ENCODE measurements around the gene FXYD7.

DNA sequence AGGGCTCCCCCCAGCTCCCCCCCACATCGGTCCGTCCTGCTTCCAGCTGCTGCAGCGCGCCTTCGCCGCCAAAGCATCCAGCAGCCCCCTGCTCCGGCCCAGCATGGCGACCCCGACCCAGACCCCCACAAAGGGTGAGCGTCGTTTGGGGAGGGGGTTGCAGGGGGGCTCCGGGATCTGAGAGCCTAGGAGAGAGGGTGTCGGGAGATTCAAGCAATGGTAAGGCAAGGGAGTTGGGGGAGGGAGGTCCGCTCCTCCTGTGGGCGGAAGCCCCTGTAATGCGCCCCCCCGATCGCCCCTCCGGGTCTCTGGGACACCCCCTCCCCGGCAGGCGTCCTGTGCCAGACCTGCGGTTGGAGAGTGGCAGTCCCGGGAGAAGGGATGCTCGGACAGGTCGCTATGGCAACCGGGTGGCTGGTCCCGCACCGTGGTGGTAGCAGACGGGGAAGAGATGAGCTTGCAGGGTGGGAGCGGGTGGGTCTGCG is at the start of gene FXYD7:
- no peak for TF ChIP-seq ZNF639 (CRISPR knock-in tag; conservative IDR thresholded peaks at IDR 0.05)
- TF ChIP-seq, protein P1, sequence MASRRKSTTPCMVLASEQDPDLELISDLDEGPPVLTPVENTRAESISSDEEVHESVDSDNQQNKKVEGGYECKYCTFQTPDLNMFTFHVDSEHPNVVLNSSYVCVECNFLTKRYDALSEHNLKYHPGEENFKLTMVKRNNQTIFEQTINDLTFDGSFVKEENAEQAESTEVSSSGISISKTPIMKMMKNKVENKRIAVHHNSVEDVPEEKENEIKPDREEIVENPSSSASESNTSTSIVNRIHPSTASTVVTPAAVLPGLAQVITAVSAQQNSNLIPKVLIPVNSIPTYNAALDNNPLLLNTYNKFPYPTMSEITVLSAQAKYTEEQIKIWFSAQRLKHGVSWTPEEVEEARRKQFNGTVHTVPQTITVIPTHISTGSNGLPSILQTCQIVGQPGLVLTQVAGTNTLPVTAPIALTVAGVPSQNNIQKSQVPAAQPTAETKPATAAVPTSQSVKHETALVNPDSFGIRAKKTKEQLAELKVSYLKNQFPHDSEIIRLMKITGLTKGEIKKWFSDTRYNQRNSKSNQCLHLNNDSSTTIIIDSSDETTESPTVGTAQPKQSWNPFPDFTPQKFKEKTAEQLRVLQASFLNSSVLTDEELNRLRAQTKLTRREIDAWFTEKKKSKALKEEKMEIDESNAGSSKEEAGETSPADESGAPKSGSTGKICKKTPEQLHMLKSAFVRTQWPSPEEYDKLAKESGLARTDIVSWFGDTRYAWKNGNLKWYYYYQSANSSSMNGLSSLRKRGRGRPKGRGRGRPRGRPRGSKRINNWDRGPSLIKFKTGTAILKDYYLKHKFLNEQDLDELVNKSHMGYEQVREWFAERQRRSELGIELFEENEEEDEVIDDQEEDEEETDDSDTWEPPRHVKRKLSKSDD (CRISPR knock-in tag; IDR thresholded peaks at IDR 0.05; ENCODE audit: low read depth), result no peak
- no peak for TF ChIP-seq NCOA2 (CRISPR knock-in tag; IDR thresholded peaks at IDR 0.05)
- TF ChIP-seq ZNF274 (CRISPR knock-in tag; IDR thresholded peaks at IDR 0.05), result no peak
- TF ChIP-seq EP300 (IDR thresholded peaks at IDR 0.05; ENCODE audit: low read depth in 2 of 2, low read length in 2 of 2), result no peak
- TF ChIP-seq EP300 (CRISPR knock-in tag; IDR thresholded peaks at IDR 0.05; ENCODE audit: borderline replicate concordance), result no peak
- TF ChIP-seq, protein P2, sequence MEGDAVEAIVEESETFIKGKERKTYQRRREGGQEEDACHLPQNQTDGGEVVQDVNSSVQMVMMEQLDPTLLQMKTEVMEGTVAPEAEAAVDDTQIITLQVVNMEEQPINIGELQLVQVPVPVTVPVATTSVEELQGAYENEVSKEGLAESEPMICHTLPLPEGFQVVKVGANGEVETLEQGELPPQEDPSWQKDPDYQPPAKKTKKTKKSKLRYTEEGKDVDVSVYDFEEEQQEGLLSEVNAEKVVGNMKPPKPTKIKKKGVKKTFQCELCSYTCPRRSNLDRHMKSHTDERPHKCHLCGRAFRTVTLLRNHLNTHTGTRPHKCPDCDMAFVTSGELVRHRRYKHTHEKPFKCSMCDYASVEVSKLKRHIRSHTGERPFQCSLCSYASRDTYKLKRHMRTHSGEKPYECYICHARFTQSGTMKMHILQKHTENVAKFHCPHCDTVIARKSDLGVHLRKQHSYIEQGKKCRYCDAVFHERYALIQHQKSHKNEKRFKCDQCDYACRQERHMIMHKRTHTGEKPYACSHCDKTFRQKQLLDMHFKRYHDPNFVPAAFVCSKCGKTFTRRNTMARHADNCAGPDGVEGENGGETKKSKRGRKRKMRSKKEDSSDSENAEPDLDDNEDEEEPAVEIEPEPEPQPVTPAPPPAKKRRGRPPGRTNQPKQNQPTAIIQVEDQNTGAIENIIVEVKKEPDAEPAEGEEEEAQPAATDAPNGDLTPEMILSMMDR (CRISPR knock-in tag; IDR thresholded peaks at IDR 0.05), result no peak
- no peak for TF ChIP-seq ZFP36L1 (CRISPR knock-in tag; IDR thresholded peaks at IDR 0.05)
- no peak for TF ChIP-seq YY1 (IDR thresholded peaks at IDR 0.05; ENCODE audit: insufficient read depth, insufficient replicate concordance, low read depth, low read length)
- TF ChIP-seq SOX6 (IDR thresholded peaks at IDR 0.05), result no peak
- TF ChIP-seq SOX6 (CRISPR knock-in tag; IDR thresholded peaks at IDR 0.05), result no peak

All from HepG2 (cell line).